HG03064 (cell line): Measurements from ENCODE around the gene NPAS4.
"Not testable (repeated sequence)": the region's sequence is repeated elsewhere in the genome, so short reads cannot be mapped to it uniquely, and the experiment has no call there.

Experiments used
- ATAC-seq: cut with Tn5 transposase; IDR thresholded peaks from one replicate; pipeline ENCODE4 v1.9.1; 2021; ENCODE audit warnings: low read depth; ENCODE audit not compliant: unreplicated experiment

Gene NPAS4

DNA sequence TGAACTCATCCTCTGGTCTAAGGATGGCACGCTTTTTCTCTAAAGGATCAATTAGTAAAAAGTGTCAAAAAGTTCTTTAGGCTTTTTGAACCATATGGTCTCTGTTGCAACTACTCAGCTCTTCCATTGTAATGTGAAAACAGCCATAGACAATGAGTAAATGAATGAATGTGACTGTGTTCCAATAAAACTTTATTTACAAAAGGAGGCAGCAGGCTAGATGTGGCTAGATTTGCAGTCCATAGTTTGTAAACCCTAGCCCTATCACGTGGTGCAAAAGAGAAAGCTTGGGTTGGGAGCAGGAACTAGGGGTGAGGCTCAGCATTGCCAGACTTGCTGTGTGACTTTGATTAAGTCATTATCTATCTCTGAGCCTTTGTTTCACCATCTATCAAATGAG is 5.4 kb upstream of the NPAS4 start:
- ATAC-seq, result no peak

DNA sequence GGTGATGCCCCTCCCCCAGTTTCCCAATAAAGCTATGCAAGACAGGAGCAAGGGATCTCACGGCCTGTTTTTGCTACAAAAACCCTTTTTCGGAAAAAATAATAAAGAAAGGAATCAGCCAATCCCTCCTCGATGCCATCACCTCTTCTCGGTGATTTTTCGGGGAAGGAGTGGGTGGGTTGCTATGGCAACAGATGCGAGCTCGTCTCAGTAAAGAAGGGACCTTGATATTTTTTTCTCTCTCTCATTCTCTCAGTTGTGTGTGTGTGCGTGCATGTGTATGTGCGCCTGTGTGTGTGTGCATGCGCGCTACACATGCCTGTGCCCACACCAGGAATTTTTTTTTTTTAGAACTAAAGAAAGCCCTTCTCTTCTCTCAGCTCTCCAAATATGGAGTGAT is 3.8 kb upstream of the NPAS4 start:
- ATAC-seq, result no peak

DNA sequence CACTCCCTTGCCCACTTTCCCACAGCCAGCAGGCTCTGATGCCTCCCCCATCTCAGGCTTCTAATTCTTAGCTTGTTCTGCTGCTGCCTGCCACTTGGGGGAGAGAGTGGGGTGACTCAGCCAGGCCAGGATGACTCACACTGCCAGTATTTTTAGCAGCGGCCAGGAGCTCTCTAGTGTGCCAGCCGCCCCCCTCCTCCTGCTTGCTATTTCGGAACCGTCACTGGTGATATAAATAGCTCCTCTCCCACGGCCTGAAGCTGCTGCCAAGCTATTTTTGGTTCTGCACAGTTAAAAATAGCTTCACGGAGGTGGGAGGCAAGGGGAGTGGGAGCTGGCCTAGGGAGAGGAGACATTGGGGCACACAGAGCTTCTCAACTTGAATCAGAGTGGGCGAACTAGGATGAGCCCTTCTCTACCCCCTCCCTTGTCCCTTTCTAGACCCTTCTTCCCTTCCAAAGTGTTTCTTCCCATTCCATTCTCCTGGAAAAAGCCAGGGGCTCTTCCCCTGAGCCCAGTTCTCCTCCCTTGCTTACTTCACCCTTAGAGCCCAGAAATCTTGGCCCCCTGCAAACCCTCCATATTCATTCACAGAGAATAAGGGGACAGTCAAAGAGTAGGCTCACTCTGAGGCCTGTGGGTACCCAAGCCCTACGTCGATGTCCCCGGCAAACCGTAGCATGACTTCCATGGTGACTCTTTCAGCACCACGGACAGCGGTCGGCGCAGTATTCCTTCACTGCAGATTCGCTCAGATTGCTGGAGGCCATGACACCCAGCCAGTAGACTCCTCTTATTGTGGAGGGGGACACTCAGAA is 2.5 kb upstream of the NPAS4 start:
- ATAC-seq, result no peak

- ATAC-seq, result no peak
Measured at GRCh38 chr11:66418986-66419308, 1.9 kb upstream of the NPAS4 start.

GRCh38 chr11:66419825-66420224 is 1.0 kb upstream of the NPAS4 start:
- ATAC-seq, result no peak

GRCh38 chr11:66421492-66422205 is 814 bp downstream of the NPAS4 start:
- ATAC-seq, result no peak

- no peak for ATAC-seq
Measured at GRCh38 chr11:66426314-66426713, 5.5 kb downstream of the NPAS4 start.

DNA sequence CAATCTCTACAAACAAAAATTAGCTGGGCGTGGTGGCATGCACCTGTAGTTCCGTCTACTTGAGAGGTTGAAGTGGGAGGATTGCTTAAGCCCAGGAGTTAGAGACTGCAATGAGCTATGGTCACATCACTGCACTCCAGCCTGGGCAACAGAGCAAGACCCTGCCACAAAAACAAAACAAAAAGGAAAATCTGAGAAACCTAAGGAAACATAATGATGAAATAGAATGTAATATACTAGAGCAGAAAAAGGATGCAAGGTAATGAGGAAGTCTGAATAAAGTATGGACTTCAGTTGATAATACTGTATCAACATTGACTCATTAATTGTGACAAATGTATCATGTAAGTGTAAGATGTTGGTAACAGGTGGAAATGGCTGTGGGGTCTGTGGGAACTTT is 8.1 kb downstream of the NPAS4 start:
- ATAC-seq, result no peak

DNA sequence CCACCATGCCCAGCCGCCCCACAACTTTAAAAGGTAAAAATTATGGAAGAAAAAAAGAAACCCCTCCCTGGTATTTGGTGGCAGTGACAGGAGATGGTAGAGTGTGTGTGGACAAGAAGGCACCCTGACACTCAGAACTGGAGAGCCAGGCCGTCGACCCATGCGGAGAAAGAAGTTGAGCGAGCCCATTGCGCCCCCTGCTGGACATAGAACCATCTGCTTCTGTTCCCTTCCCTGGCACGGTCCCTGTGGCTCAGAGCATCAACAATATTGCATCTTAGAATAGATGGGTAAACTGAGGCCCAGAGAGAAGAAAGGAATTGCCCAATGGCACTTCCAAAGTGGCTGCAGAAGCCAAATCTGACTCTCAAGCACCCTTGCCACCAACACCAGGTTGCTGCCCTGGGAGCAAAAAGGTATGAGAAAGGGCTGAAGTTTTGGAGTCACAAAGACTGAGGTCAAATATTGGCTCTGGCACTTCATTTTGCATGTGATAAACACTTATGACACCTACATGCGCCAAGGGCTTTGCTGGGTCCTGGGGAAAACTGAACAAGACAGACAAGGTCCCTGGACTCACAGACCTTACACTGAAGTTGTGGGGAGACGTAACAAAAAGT is 9.3 kb downstream of the NPAS4 start:
- no peak for ATAC-seq

- ATAC-seq, result not testable (repeated sequence)
Measured at GRCh38 chr11:66431287-66431686, 10.5 kb downstream of the NPAS4 start.

- ATAC-seq, result not testable (repeated sequence)
Measured at GRCh38 chr11:66431871-66432329, 11.1 kb downstream of the NPAS4 start.

- no peak for ATAC-seq
Measured at GRCh38 chr11:66432597-66432996, 11.8 kb downstream of the NPAS4 start.

DNA sequence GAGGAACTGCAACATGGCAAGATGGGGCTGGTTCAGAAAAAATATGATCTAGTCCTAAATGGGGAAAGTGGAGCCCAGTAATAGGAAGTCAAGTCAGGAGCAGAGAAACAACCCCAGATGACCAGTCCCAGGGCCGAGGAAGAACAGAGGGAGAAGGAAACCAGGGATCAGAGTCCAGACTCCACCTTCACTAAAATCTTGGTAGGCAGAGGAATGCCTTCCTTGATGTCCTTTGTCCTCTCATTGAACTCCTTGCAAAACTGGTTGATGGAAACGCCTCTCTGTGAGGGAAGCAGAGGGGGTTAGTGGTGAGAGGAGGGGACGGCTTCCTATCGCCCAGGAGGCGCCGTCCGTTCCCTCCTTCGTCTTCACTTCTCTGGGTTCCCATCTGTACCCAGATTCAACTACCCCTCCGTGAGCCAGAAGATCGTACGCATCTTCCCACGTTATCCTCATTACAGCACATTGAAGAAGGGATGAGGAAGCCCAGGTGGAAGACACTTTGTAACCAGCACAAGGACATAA is 17.2 kb downstream of the NPAS4 start:
- ATAC-seq, result no peak

GRCh38 chr11:66438504-66439466 is 17.9 kb downstream of the NPAS4 start, which contains the start of gene MRPL11:
TSS of gene MRPL11 (minus strand) at chr11:66438848. CDS start at chr11:66438754, 94 bp downstream.
- peak; percentile 83 for ATAC-seq

DNA sequence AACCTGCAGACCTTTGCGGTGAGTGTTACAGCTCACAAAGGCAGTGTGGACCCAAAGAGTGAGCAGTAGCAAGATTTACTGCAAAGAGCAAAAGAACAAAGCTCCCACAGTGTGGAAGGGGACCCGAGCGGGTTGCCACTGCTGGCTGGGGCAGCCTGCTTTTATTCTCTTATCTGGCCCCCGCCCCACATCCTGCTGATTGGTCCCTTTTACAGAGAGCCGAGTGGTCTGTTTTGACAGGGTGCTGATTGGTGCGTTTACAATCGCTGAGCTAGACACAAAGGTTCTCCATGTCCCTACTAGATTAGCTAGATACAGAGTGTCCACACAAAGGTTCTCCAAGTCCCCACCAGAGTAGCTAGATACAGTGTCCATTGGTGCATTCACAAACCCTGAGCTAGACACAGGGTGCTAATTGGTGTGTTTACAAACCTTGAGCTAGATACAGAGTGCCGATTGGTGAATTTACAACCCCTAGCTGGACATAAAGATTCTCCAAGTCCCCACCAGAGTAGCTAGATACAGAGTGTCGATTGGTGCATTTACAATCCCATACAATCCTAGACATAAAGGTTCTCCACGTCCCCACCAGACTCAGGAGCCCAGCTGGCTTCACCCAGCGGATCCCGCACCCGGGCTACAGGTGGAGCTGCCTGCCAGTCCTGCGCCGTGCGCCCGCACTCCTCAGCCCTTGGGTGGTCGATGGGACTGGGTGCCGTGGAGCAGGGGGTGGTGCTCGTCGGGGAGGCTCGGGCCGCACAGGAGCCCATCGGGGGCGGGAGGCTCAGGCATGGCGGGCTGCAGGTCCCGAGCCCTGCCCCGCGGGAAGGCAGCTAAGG is 19.5 kb downstream of the NPAS4 start:
- not testable (repeated sequence) for ATAC-seq

DNA sequence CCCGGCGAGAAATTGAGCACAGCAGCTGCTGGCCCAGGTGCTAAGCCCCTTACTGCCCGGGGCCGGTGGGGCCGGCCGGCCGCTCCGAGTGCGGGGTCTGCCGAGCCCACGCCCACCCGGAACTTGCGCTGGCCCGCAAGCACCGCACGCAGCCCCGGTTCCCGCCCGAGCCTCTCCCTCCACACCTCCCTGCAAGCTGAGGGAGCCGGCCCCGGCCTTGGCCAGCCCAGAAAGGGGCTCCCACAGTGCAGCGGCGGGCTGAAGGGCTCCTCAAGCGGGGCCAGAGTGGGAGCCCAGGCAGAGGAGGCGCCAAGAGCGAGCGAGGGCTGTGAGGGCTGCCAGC is 20.1 kb downstream of the NPAS4 start:
- not testable (repeated sequence) for ATAC-seq

DNA sequence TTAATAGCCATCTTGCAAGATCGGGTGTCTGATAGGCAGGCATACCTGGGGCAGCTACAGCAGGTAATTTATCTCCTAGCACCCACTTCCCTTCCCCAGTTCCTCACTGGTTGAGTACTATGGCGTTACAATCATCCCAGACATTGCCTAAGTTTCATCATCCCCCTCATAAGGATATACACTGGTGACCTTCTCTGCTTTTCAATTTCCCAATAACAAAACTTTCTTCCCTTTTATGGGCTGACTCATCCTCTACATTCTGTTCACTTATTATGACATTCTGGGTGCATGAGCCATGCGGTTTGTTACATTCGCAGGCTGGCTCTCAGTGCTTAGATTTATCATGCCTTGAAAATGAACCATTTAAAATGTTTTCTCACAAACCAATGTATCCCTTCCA is 22.8 kb downstream of the NPAS4 start:
- ATAC-seq, result no peak

DNA sequence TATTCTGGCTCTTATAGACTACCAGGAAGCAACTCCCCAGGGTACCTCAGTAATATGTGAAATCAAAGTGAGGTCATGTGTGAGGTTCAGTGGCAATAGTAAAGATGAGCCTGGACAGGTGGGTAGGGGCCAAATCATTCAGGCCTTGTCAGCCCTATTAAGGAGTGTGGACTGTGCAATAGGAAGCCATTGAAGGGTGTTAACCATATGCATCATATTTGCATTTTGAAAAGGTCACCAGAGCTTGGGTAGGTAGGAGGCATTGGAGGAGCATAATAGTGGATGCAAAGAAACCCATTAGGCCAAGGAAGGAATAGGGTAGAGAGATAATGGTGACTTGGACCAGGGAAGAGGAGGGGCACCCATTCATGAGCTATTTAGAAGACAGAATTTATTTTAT is 26.2 kb downstream of the NPAS4 start:
- no peak for ATAC-seq

DNA sequence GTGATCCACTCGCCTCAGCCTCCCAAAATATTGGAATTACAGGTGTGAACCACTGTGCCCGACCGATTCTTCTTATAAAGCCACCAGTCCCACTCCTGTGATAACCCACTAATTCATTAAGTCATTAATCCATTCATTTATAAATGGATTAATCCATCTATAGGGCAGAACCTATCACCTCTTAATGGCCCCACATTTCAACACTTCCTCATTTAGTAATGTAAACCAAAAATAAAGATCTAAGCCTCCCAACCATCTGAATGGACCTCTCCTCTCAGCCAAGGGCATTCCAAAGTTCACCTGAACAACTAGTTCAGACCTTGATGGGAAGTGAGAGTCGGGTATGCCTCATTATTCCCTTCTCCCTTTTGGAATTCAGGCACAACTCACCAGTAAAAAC is 27.7 kb downstream of the NPAS4 start:
- no peak for ATAC-seq
